ENCODE results near the gene TMEM87B. TPM values are rescaled to one million over a fixed set of nuclear protein-coding genes. Genes with fewer than 3 reads are reported as not detected.

TMEM87B gene
- polyA plus RNA-seq, 1 donor from 2014 or later: 12.8 TPM

DNA sequence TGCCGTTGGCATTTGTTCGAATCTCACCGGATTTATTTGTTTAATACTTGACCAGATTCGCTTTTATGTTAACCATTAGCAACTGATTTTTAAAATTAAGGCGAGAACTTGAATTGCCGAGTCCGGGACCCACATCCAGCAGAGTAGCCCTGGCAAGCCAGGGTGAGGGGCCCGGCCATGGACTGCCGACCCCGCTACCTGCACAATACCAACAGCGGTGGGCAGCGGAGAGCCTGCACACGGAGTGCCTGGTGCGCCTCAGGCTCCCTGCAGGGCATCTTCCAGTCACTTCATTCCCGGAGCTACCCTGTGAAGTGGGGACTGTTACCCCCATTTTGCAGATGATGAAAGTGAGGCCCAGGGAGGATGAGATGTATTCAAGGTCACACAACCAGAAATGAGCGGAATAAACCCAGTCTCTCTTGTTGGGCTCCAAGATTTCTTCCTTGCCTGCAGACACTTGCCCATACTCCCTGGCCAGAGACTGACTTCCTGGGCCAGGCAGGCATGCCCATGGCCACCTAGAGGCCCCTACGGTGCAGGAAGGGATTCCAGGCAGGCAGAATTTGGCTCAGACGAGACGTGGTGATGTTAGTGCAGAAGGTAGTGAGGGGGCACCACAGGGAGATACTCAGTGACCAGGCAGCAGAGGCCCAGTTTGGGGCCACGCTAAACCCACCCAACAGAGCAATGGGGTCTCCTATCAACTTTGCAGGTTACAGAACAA lies 86.0 kb downstream of the TMEM87B start:
- Histone ChIP-seq H3K9me3 (ENCODE audit: low read length) (no peaks in the 10 kb centered on the region), H3K4me3 (ENCODE audit: low read length) (no peak overlapping the region), H4K20me1 (ENCODE audit: insufficient read depth) (no peaks in the 10 kb centered on the region), H2AFZ (ENCODE audit: low read depth, low read length) (no peak overlapping the region), H3K9me2 (ENCODE audit: insufficient read depth, low read length) (no peaks in the 10 kb centered on the region), H3K27ac (ENCODE audit: low read length) (no peak overlapping the region), H3K4me2 (ENCODE audit: low read length) (no peak overlapping the region), H3F3A (ENCODE audit: insufficient read depth, low read length, poor library complexity, severe bottlenecking) (no peaks in the 10 kb centered on the region), H3K27me3 (ENCODE audit: insufficient read depth, low read depth, low read length) (peaks cover 22% of the 10 kb centered on the region), H3K36me3 (ENCODE audit: insufficient read depth, low read length) (no peaks in the 10 kb centered on the region), H3K79me2 (replicated peaks; ENCODE audit: insufficient read depth, low read length) (no peaks in the 10 kb centered on the region), H3K9ac (ENCODE audit: low read length) (no peak overlapping the region)
- TF ChIP-seq POLR2AphosphoS5 (IDR thresholded peaks at IDR 0.05): no peak
- no peak for TF ChIP-seq CTCF (IDR thresholded peaks at IDR 0.05; ENCODE audit: poor library complexity, severe bottlenecking)
- TF ChIP-seq EZH2 (IDR thresholded peaks at IDR 0.05; ENCODE audit: borderline replicate concordance, insufficient read depth, low read length, poor library complexity, severe bottlenecking): no peak
- TF ChIP-seq EP300 (conservative IDR thresholded peaks at IDR 0.05; ENCODE audit: poor library complexity, severe bottlenecking): no peak

- Histone ChIP-seq H3K9me2 (ENCODE audit: insufficient read depth, low read length) (no peaks in the 10 kb centered on the region), H4K20me1 (ENCODE audit: insufficient read depth) (no peaks in the 10 kb centered on the region), H3F3A (ENCODE audit: insufficient read depth, low read length, poor library complexity, severe bottlenecking) (no peaks in the 10 kb centered on the region), H3K4me3 (ENCODE audit: low read length) (no peak overlapping the region), H3K9me3 (ENCODE audit: low read length) (no peaks in the 10 kb centered on the region), H3K36me3 (ENCODE audit: insufficient read depth, low read length) (no peaks in the 10 kb centered on the region), H2AFZ (ENCODE audit: low read depth, low read length) (no peak overlapping the region), H3K79me2 (replicated peaks; ENCODE audit: insufficient read depth, low read length) (no peaks in the 10 kb centered on the region), H3K4me2 (ENCODE audit: low read length) (no peak overlapping the region), H3K27me3 (ENCODE audit: insufficient read depth, low read depth, low read length) (peaks cover 22% of the 10 kb centered on the region), H3K27ac (ENCODE audit: low read length) (no peak overlapping the region), H3K9ac (ENCODE audit: low read length) (no peak overlapping the region)
- TF ChIP-seq EP300 (conservative IDR thresholded peaks at IDR 0.05; ENCODE audit: poor library complexity, severe bottlenecking) (no peak), MXI1 (conservative IDR thresholded peaks at IDR 0.05; ENCODE audit: poor library complexity, severe bottlenecking) (no peak), CTCF (IDR thresholded peaks at IDR 0.05; ENCODE audit: poor library complexity, severe bottlenecking) (no peak), POLR2AphosphoS5 (IDR thresholded peaks at IDR 0.05) (no peak), RAD21 (conservative IDR thresholded peaks at IDR 0.05) (no peak), SMC3 (conservative IDR thresholded peaks at IDR 0.05; ENCODE audit: poor library complexity) (no peak), TAF1 (IDR thresholded peaks at IDR 0.05; ENCODE audit: low read depth) (no peak), EZH2 (IDR thresholded peaks at IDR 0.05; ENCODE audit: borderline replicate concordance, insufficient read depth, low read length, poor library complexity, severe bottlenecking) (no peak)
- TF ChIP-seq, protein P1, sequence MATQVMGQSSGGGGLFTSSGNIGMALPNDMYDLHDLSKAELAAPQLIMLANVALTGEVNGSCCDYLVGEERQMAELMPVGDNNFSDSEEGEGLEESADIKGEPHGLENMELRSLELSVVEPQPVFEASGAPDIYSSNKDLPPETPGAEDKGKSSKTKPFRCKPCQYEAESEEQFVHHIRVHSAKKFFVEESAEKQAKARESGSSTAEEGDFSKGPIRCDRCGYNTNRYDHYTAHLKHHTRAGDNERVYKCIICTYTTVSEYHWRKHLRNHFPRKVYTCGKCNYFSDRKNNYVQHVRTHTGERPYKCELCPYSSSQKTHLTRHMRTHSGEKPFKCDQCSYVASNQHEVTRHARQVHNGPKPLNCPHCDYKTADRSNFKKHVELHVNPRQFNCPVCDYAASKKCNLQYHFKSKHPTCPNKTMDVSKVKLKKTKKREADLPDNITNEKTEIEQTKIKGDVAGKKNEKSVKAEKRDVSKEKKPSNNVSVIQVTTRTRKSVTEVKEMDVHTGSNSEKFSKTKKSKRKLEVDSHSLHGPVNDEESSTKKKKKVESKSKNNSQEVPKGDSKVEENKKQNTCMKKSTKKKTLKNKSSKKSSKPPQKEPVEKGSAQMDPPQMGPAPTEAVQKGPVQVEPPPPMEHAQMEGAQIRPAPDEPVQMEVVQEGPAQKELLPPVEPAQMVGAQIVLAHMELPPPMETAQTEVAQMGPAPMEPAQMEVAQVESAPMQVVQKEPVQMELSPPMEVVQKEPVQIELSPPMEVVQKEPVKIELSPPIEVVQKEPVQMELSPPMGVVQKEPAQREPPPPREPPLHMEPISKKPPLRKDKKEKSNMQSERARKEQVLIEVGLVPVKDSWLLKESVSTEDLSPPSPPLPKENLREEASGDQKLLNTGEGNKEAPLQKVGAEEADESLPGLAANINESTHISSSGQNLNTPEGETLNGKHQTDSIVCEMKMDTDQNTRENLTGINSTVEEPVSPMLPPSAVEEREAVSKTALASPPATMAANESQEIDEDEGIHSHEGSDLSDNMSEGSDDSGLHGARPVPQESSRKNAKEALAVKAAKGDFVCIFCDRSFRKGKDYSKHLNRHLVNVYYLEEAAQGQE (IDR thresholded peaks at IDR 0.05; ENCODE audit: borderline replicate concordance): no peak
These were observed 86.5 kb downstream of the TMEM87B start for GRCh38 chr2:112141626-112142007.

All from neural cell (in vitro differentiated cells).